Gastrocnemius medialis (tissue), 4 donors: ENCODE results near the gene AMBRA1. TPM values are rescaled to one million over a fixed set of nuclear protein-coding genes. Genes with fewer than 3 reads are reported as not detected.

Source experiments
- ATAC-seq, 2 donors: fragments of 150-250 bp; one replicate each; pipeline ENCODE4 v1.9.1; 2016
- DNase-seq, 2 donors: peaks; one replicate each; pipeline ENCODE4 v3.0.0-alpha.2; 2019
- H3K27ac ChIP-seq, 4 donors: fragments of 200-600 bp; sonication (generic); 1 replicate in 1 of 4; 2 replicates in 3 of 4; pipeline ENCODE4 v1.5.1; 2016 to 2018; ENCODE audit warnings: mild to moderate bottlenecking in 2 of 4, moderate library complexity in 1 of 4
- H3K27me3 ChIP-seq, 3 donors: fragments of 200-600 bp; sonication (generic) in 2 of 3; 1 replicate in 1 of 3; 2 replicates in 2 of 3; pipeline versions ENCODE4 v1.5.1 to v1.6.0; 2016 to 2019; ENCODE audit warnings: mild to moderate bottlenecking in 1 of 3, moderate library complexity in 1 of 3
- H3K36me3 ChIP-seq, 2 donors: fragments of 200-600 bp; sonication (generic) in 1 of 2; one replicate each; pipeline ENCODE4 v1.5.1; 2017 to 2018
- H3K4me1 ChIP-seq, 2 donors: fragments of 200-600 bp; sonication (generic) in 1 of 2; one replicate each; pipeline ENCODE4 v1.5.1; 2016 to 2017; ENCODE audit warnings: mild to moderate bottlenecking in 2 of 2
- H3K4me3 ChIP-seq, 4 donors: fragments of 200-600 bp; sonication (generic) in 3 of 4; 1 replicate in 1 of 4; 2 replicates in 3 of 4; pipeline ENCODE4 v1.5.1; 2016 to 2019; ENCODE audit warnings: mild to moderate bottlenecking in 2 of 4
- H3K9me3 ChIP-seq, 3 donors: fragments of 200-600 bp; sonication (generic) in 2 of 3; 1 replicate in 1 of 3; 2 replicates in 2 of 3; pipeline ENCODE4 v1.5.1; 2016 to 2019
- CTCF ChIP-seq, 5 experiments: fragments of 450-650 bp in 3 of 5; fragments of 200-600 bp in 2 of 5; sonication (generic) in 2 of 5; IDR thresholded peaks in 4 of 5; conservative IDR thresholded peaks in 1 of 5; 1 replicate in 4 of 5; 2 replicates in 1 of 5; pipeline ENCODE4 v1.5.1; 2016 to 2019; ENCODE audit warnings: antibody characterized with exemption in 5 of 5, mild to moderate bottlenecking in 3 of 5, moderate library complexity in 3 of 5
- POLR2A ChIP-seq, 2 donors: fragments of 450-650 bp; IDR thresholded peaks; one replicate each; pipeline ENCODE4 v1.6.1; 2017; ENCODE audit warnings: antibody characterized with exemption in 2 of 2, mild to moderate bottlenecking in 2 of 2, moderate library complexity in 2 of 2
- in situ Hi-C, 4 donors: fragments of 200-750 bp; cut with MboI; loops; one replicate each; pipeline versions ENCODE4 v1.15.0 to v1.8.0; 2017; ENCODE audit warnings: low sequenced_read_pairs in 4 of 4
- intact Hi-C: fragments of 100-400 bp; cut with DNase I; formaldehyde crosslinking; loops from one replicate; pipeline ENCODE4 v1.15.1; 2023; ENCODE audit warnings: low total_unique reads
- total RNA-seq, 4 donors: library from RNA; depleted of rRNA; stranded (reverse); fragments of >200 nt; gene quantifications; one replicate each; pipeline versions ENCODE4 v1.1.0 to v1.2.3, GENCODE V29; 2016

The AMBRA1 gene
- total RNA-seq, 4 donors from 2014 or later = 17.3 to 24.3 (median 20.7) TPM

GRCh38 chr11:46597609-46598219 lies 3.9 kb upstream of the AMBRA1 start:
- Histone ChIP-seq H3K27me3 (no peaks in the 10 kb centered on the region), H3K4me3 (no peak overlapping the region), H3K9me3 (no peaks in the 10 kb centered on the region), H3K36me3 (no peaks in the 10 kb centered on the region), H3K27ac (no peak overlapping the region), H3K4me1 (peaks cover 8 to 21% of the 10 kb centered on the region in 2 donors)
- no peak for ATAC-seq
- DNase-seq = no peak
- intact Hi-C loops = no loop called here
- in situ Hi-C loops = no loop called here
- TF ChIP-seq CTCF (IDR thresholded peaks at IDR 0.05 in 4 of 5, conservative IDR thresholded peaks at IDR 0.05 in 1 of 5) = no peak
- TF ChIP-seq POLR2A (IDR thresholded peaks at IDR 0.05) = no peak

GRCh38 chr11:46597155-46597554 lies 3.3 kb upstream of the AMBRA1 start:
- intact Hi-C loops (no loop called here), in situ Hi-C loops (no loop called here)
- Histone ChIP-seq H3K9me3 (no peaks in the 10 kb centered on the region), H3K27me3 (no peaks in the 10 kb centered on the region), H3K4me3 (no peak overlapping the region), H3K4me1 (peaks cover 13 to 27% of the 10 kb centered on the region in 2 donors), H3K27ac (no peak overlapping the region), H3K36me3 (no peaks in the 10 kb centered on the region)
- TF ChIP-seq POLR2A (IDR thresholded peaks at IDR 0.05) (no peak), CTCF (IDR thresholded peaks at IDR 0.05 in 4 of 5, conservative IDR thresholded peaks at IDR 0.05 in 1 of 5) (no peak)
- no peak for DNase-seq
- ATAC-seq = no peak

GRCh38 chr11:46594785-46595184 lies 962 bp upstream of the AMBRA1 start:
- Histone ChIP-seq H3K36me3 (no peaks in the 10 kb centered on the region), H3K4me3 (no peak overlapping the region), H3K4me1 (peaks cover 24 to 32% of the 10 kb centered on the region in 2 donors), H3K27me3 (no peaks in the 10 kb centered on the region), H3K9me3 (no peaks in the 10 kb centered on the region), H3K27ac (peak overlapping the region in 3 of 4 donors; percentile 75 to 86 (median 84))
- TF ChIP-seq CTCF (IDR thresholded peaks at IDR 0.05 in 4 of 5, conservative IDR thresholded peaks at IDR 0.05 in 1 of 5) (no peak), POLR2A (IDR thresholded peaks at IDR 0.05) (no peak)
- ATAC-seq (no peak), DNase-seq (no peak)
- intact Hi-C loops (loop anchor here (1.0 to 5.0 kb wide), 2 partner anchors 23 to 37 kb away; partner anchors contain the start of genes ATG13 and HARBI1), in situ Hi-C loops (no loop called here)

- Histone ChIP-seq H3K36me3 (no peaks in the 10 kb centered on the region), H3K4me3 (peak overlapping the region; percentile 85 to 95 (median 90)), H3K27ac (peak overlapping the region; percentile 75 to 93 (median 85)), H3K27me3 (no peaks in the 10 kb centered on the region), H3K9me3 (no peaks in the 10 kb centered on the region), H3K4me1 (peaks cover 24 to 32% of the 10 kb centered on the region in 2 donors)
- no peak for TF ChIP-seq CTCF (IDR thresholded peaks at IDR 0.05 in 4 of 5, conservative IDR thresholded peaks at IDR 0.05 in 1 of 5)
- DNase-seq = no peak
- ATAC-seq = no peak
- in situ Hi-C loops = no loop called here
- intact Hi-C loops = loop anchor here (1.0 to 5.0 kb wide), 2 partner anchors 23 to 37 kb away; partner anchors contain the start of genes ATG13 and HARBI1
Measured at GRCh38 chr11:46594374-46594700, 514 bp upstream of the AMBRA1 start.
